HG03103 (cell line): ENCODE measurements around the gene SMYD3.

Experiments used
- ATAC-seq: cut with Tn5 transposase; IDR thresholded peaks from one replicate; pipeline ENCODE4 v1.9.1; 2021; ENCODE audit warnings: low read depth; ENCODE audit not compliant: unreplicated experiment

Gene SMYD3

DNA sequence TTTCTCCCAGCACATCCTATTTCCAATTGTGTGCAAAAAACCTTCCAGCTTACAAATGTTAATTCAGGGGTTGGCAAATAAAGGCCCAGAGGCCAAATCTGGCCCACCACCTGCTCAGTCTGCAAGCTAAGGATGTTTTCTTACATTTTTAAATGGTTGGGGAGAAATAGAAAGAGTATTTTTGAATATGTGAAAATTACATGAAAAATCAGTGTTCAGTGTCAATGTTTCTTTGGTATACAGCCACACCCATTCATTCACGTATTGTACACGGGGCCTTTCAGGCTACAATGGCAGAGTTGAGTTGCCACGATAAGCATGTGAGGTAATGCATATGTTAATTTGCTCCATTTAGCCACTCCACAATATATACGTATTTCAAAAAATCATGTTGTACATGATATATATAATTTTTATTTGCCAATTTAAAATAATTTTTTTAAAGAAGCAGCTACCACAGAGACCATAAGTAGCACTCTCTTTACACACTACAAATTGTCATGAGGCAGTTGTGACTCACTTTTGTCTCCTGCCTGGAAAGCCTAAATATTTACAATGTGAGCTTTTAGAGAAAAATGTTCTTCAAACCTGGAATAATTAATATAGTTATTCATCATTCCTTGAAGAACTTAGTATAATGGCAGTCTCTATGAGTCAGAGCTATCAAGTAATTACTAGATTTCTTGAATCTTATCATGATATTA is 189.6 kb downstream of the SMYD3 start:
- no peak for ATAC-seq

DNA sequence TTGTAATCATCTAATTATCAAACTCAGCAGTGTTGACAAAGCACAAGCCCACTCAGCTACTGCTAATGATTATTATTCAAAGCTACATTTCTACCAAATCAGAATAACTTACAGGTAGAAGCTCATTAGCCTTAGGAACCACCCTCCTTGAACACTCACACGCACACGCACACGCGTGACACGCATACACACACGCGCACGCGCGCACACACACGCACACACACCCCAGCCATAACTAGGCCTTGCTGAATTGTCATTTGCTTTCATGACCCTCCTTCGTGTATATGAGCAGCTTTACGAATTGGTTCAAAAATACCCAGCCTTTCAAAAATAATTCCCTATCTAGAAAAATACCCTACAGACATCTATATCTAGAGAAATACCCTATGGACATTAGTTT is 195.6 kb downstream of the SMYD3 start:
- no peak for ATAC-seq

DNA sequence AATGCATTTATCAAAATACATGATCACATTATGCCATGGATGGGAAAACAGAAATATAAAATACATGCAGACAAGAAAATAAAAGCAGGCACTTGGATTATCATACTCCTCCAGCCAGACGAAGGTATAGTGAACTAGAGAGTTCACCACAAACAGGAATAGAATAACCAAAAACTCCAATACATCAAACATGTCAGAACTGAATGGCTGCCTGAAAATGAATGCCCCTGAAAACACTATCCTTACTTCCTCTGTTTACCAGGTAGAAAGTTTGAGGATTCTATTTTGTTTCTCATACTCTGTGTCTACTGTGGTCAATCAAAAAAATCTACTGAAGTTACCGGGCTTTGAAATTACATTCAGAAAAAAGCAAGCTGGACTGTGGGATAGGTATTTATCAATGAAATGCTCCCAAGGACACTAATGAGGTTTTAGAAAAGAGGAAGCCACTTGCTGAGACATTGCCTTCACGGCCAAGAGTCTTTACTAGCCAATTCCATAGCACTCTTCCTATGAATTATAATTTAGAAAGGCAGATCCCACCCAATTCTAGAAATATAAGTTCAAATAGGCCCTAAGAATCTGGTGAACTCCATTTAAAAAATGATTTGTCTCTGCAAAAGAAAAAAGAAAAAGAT is 197.7 kb downstream of the SMYD3 start:
- no peak for ATAC-seq

GRCh38 chr1:246308533-246309075 is 198.5 kb downstream of the SMYD3 start:
- no peak for ATAC-seq

DNA sequence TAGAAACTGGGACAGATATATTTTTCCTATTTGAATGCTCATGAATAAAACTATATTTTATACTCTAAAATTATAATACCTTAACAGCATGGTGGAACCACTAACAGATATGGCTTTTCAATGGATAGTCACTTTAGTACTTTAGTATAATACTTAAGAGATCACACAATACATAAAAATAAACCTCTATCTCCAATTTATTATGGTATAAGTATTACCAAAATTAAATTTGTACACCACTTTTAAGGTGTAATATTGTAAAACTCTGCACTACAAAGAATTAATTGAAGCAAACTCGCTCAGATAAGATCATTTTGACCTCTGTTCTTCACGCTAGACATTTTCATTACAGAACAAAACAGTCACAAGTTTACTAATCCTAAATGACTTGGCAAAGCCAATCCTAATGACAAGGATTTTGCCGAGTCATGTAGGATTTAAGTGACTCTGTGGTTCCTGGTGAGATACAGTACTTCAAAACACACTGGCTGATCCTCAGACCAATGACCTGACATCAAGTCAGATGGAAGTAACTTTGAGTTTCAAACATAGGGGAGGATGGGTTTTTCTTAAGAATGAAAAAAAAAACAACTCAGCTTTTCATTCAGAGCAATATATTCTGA is 200.6 kb downstream of the SMYD3 start:
- no peak for ATAC-seq

- ATAC-seq: no peak
Observed at GRCh38 chr1:246304484-246305259, 202.4 kb downstream of the SMYD3 start.

DNA sequence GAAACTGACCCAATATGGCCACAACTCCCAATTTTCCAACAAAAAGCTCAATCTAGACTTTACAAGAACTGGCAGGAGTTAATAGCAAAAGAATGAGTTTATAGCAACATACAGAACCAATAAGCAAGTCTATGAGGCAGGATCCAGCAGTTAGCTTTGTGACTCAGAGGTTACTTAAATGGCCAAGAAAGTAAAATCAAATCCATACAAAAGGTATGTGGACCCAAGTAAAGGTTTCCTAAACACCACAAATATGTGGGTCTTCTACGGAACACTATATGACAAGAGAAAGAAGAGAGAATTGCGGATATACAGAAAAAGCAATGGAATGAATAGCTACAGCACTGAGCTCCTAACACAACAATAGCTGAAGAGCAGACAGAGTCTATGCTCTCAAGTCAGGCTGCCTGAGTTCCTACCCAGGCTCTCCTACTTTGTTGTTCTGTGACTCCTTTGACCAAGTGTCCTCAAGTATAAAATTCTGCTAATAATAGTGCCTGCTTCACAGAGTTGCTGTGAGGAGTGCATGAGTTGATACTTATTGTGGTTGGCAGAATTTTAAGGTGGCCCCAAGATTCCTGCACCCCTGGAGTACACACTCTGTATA is 204.3 kb downstream of the SMYD3 start:
- ATAC-seq: no peak

DNA sequence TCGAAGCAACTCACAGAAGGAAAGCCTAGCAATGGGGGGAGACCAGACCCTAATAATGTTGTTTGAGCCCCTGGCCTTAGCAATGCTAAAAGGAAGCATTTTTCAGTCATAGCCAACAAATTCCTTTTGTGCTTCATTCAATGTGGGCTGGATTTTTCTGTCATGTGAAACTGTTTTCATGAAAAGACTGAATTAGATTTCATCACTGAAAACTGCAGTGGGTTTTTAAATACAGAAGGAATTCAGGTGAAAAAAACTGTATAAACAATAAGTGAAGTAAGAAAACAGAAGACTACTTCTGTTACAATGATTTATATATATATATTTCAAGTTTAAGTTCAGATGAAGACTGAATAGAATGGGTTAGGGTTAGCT is 204.8 kb downstream of the SMYD3 start:
- no peak for ATAC-seq

DNA sequence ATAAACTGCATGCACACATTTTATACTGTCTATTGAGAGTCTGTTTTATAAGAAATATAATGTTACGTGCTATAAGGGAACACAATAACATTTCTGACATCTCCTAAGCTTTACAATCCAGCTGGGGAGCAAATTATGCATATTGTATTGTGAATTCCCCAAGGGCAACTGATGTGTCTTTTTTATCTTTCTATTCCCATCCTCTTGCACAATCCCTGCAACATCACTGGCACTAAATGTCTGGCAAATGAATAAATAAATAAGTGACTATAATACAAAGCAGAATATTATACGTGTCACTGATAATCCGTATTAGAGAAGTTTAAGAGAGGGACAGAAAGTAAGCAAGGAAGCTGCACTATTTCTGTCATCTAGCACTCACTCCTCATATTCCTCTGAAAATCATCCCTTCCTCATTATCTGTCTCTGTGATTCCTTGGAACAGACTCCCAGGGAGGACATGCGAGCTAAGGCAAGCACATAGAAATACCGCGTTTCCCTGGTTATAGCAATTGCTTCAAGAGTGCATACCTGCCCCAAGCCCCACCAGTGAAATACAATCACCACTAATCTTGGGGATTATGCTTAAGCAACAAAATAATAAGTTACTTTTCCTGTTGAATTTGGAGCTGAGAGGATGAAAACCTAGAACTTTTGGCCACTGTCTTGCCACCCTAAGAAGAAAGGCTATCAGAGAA is 205.4 kb downstream of the SMYD3 start:
- no peak for ATAC-seq

GRCh38 chr1:246300626-246301549 is 206.2 kb downstream of the SMYD3 start:
- no peak for ATAC-seq

DNA sequence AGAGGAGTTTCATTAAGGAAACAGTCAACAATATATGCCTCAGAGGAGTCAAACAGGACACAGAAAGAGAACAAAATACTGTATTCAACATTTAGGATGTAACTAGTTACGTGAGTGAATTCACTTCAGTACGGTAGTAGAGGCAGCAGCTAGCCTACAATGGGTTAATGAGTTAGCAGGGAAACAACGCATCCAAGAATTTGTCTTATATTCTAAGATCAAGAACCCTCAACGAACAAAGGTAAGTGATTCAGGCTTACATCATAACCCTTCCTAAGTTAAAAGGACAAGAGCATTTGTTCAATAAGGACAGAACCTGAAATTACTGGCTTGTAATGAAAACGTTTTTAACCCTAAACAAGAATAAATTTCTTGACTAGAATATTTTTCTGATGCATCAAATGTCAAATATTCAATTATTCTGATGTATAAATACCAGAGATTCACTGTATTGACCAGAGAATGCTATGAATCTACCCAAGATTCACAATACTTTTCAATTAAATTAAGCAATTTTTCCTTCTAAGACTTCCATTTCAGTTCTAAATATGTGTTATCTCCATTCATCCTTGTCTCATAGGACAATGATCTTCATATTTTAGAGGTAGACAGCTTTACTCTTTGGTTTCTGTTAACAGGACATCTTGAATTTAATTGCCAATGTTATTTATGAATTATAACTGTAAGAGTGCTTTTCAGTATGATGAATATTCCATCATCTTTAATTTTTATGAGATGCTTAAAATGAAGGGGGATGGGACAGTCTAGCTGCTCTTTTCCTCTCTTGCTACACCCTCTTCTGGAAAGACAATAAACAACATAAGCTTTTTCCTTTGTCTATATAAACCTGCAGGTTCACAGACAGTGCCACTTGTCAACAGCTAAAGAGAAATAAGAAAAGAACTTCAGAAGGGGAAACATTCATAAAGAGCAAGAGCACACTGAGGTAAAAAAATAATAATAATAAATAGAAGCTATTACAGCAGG is 209.5 kb downstream of the SMYD3 start:
- ATAC-seq: no peak

GRCh38 chr1:246295968-246296367 is 211.1 kb downstream of the SMYD3 start:
- ATAC-seq: no peak

DNA sequence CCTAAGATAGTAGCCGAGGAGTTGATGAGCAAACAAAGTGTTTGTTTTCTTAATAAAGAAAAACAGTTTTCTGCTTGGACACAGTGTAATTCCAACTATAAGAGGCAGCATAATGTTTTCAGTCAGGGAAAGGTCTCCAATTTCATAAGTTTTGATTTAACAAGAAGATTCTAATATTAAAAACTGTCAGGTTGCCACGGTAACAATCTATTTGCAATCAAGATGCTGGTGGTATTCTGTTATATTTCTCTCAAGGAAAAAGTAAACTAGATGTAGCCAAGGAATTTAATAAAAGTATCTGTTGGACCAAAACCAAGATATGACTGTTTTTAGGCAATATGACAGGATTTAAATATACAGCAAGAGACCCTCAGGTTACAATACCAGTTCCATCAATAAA is 211.7 kb downstream of the SMYD3 start:
- ATAC-seq: no peak

DNA sequence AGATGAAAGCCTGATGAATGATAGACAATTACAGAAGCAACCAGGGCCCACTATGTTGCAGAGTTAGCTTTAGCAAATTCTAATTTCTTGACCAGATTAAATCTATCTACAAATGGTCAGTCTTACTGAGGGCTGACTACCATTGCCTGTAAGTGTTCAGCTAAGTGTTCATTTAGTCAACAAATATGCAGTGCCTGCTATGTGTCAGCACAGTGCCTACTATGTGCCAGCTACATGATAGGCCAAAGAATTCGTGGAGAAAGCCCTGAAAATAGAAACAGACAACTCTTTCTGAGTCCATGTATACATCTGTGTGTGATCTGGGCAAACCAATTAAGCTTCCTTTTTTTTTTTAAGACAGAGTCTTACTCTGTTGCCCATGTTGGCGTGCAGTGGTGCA is 212.8 kb downstream of the SMYD3 start:
- no peak for ATAC-seq

GRCh38 chr1:246293366-246294121 is 213.5 kb downstream of the SMYD3 start:
- no peak for ATAC-seq

DNA sequence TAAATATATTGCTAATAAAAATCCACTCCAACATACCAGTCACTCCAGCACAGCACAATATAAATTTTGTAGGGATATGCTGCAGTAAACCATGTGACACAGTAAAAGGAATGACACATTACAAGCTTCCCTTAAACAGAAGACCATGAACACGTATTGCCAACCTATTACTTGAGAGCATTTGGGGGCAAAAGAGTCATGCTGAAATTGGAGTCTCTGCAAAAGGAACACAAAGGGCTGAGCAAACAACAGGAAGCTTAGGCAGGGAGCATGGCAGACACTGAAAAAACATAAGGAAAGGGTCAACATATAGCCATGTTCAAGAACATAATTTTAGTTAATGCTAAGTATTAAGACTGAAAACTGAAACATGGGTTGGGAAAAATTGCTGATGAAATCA is 214.5 kb downstream of the SMYD3 start:
- ATAC-seq: no peak

DNA sequence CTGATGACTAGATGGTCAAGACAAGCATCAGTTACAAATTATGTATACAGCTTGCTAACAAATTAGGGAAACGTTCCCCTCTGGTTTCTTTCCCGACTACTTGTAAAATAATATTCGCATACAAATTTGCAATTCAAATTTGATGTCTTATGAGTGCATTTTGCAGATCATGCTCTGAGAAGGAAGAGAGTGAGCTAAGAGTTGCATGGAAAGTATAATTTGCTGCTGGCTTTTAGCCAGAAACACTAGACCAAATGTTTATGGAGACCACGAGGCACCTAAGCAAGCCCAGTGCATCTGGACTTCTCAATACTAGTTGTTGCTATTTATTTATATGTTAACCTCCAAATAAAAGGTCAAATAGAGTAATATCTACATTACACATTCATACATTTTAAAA is 216.0 kb downstream of the SMYD3 start:
- no peak for ATAC-seq
